HT-29 (cell line): Measurements from ENCODE around the gene CDH23. TPM values are rescaled to one million over a fixed set of nuclear protein-coding genes. Genes with fewer than 3 reads are reported as not detected.

ENCODE experiments used
- DNase-seq: peaks from one replicate; pipeline ENCODE4 v3.0.0-alpha.2; 2015; ENCODE audit warnings: low spot score
- total RNA-seq: library from RNA; depleted of rRNA; stranded (reverse); fragments of >200 nt; shearing (Covaris generic); gene quantifications from 2 replicates; pipeline ENCODE4 v1.2.3, GENCODE V29; 2014

The CDH23 gene
- total RNA-seq, 1 experiment from 2014 or later, result 0.05 TPM

DNA sequence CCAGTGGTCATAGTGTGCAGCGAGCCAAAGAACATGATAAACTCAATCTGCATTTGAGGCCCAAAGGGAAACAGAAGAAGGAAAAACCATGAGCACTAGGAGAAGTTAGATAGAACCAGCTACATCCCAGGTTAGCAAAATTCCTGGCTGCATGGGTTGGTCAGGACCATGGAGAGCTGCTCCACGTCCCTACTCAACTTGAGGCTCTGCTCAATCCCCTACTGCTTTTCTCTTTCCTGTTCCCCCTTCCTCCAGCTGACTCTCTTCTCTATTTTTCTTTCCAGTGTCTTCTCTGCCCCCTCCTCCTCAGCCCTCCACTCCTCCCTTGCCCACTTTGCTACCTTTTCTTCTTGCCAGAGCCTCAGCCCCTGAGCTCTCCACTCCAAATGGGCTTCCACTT, 398.5 kb downstream of the CDH23 start:
- peak; percentile 48 for DNase-seq

DNA sequence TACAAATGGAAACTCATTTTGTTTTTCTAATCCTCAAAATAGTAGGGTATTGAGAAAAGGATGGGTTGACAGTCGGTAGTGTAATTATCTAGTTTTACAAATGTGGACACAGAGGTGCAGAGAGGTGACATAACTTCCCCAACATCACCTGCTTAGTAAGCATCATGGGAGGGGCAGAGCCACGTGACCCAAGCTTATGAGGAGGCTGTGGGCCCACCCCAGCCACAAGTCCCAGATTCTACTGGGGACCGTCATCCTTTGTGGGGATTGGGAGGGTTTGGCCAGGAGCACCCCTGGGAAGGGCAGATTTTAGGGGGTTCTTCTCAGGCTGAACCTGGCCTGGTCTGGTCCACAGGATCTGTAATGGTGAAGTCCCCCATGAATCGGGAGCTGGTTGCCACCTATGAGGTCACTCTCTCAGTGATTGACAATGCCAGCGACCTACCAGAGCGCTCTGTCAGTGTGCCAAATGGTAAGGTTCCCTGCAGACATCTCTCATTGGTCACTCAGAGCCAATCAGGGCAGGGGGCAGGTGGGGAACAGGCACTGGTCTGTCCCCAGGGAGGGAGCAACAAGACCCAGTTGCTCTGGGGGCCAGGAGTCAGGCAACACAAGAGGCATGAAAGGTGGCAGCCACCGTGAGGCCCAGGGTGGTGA, 400.2 kb downstream of the CDH23 start:
- no peak for DNase-seq

DNA sequence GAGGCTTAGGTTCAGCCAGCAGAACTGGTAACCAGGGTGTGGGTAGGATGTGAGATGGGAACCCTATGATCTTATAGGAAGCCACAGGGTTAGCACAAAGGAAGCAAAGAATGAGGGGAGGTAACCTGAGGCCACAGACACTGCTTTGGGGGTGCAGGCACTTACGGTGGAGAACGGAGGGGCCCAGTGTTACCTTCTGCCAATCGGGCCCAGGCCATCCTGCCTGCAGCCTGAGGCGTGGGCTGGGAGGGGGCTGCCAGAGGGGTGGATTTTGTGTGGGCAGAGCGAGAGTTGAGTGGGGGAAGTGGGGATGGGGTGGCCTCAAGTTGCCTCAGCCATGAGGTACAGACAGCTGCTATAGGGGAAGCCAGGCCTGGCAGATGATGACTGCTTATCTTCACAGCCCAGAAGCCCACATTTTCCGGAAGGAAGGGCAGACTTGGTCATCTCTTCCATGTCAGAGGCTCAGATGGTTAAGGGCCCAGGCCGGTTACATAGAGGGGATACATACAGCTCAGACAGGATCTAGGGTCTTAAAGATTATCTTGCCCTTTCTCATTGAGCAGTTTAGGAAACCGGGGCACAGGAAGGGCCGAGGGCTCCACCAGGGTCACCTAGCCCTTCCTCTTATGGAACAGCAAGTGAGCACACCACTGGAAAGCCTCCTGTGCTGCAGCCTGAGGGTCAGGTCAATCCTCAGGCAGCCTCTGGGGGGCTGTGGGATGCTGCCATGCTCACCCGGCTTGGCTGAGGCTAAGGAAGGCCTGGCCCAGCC, 401.0 kb downstream of the CDH23 start:
- no peak for DNase-seq

DNA sequence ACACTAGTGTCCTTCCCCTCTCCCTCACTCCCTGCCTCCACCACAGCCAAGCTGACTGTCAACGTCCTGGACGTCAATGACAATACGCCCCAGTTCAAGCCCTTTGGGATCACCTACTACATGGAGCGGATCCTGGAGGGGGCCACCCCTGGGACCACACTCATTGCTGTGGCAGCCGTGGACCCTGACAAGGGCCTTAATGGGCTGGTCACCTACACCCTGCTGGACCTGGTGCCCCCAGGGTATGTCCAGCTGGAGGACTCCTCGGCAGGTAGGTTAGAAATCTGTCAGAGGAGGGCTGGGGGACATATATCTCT, 401.5 kb downstream of the CDH23 start:
- no peak for DNase-seq

DNA sequence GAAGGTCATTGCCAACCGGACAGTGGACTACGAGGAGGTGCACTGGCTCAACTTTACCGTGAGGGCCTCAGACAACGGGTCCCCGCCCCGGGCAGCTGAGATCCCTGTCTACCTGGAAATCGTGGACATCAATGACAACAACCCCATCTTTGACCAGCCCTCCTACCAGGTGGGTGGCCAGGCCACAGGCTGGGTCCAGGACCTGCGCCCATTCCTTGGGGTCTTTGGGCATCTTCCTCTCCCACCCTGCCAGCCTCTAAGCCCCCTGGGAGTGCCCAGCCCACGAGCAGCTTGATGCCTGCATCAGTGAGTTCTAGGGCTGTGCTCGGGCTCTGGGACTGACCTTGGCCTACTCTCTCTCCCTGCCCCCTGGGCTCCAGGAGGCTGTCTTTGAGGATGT, 402.4 kb downstream of the CDH23 start:
- no peak for DNase-seq

DNA sequence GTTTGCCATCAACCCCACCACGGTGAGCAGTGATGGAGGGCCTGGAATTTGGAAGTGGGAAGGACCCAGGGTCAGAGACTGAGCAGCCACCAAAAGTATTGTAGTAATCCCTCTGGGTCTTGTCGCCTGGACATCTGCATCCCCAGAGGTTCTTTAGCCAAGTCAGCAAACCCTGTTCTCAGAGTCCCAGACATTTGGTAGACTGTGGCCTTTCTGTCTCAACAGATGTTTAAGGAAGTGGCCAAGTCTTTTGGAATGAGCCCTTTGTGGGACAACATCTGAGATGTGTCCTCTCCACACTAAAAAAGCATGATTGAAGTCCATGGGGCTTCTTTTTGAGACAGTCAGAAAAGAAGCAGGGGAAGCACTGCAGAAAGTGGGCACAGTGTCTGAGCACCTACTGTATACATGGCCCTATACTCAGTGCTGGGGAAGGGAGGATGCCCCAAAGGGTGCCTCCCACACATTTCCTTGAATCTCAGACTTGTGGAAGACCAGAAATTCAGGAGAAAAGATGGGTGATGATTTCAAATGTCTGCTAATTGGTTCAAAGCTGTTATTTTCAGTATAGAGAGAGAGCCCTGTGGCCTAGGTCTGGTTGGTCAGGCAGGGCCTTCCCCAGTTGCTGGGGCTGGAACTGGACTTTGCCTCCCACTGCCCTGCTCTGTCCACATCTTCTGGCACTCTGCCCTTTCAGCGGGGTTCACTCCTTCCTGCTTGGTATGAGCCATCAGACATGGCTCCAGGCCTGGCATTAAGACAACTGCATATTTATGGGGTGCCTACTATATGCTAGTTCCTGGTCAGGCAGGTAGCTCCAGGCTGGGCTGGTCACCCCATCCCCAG, 403.1 kb downstream of the CDH23 start:
- peak; percentile 46 for DNase-seq

DNA sequence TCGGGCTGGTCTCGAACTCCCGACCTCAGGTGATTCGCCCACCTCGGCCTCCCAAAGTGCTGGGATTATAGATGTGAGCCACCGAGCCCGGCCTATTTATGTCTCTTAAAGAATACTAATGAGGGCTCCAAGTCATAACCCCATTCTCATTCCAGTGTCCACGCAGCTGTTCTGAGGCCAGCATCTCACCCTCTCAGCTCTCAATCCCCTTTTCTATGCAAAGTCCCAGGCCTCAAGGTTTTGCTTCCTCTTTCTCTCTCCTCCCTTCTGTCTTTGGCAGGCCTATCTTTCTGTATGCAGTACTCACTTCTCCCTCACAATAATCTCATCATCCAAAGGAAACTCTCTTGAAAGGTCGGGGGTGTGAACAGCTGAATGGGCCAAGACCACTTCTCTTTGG, 404.6 kb downstream of the CDH23 start:
- no peak for DNase-seq

DNA sequence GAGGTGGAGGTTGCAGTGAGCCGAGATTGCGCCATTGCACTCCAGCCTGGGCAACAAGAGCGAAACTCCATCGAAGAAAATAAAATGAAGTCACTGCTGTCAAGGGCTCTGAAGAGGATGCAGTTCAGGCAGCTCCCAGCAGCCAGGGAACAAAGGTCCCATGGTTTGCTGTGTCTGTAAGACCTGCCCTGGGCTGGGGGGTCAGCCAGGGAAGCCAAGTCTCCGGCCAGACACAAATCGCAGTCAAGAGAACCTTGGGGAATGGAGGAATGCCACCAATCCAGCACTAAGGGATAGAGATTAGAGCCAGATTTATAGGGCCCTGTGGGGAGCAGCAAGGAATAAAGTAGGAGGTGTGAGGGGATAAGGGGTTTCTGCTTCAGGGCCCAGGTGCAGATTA, 405.5 kb downstream of the CDH23 start:
- no peak for DNase-seq

DNA sequence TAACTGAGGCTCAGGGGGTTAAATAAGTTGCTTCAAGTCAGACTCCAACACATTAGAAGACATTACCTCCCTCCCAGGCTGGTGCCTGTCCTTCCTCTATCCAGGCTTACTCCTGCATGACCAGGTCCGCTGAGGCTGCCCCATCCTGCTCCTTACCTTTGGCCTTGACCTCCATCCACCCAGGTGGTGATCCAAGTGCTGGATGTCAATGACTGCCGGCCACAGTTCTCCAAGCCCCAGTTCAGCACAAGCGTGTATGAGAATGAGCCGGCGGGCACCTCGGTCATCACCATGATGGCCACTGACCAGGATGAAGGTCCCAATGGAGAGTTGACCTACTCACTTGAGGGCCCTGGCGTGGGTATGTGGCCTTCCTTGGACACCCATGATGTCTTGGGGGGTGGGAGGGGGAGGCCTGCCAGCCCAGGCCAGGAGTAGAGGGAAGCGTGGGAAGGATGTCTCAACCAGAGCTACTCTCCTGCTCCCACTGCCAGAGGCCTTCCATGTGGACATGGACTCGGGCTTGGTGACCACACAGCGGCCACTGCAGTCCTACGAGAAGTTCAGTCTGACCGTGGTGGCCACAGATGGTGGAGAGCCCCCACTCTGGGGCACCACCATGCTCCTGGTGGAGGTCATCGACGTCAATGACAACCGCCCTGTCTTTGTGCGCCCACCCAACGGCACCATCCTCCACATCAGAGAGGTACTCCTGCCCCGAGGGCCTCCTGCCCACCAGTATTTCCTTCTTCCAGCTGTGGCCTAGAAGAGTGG, 406.2 kb downstream of the CDH23 start:
- no peak for DNase-seq

DNA sequence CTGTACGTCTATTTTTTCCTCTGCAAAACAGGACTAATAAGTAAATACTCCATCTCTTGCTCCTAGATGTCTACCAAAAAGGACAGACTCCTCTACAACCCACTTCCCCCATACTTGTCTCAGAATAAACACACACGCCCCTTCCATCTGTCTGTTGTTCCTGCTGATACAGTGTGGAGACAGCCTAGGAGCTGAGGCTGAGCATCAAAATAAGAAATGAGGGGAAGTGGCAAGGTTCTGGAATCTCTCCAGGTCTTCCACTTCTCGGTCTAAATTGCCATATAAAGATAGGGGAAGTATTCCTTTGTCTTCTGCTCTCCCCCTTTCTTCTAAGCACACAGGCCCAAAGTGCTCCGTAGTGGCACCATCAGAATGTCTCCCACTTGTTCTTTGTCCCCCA, 407.4 kb downstream of the CDH23 start:
- no peak for DNase-seq

DNA sequence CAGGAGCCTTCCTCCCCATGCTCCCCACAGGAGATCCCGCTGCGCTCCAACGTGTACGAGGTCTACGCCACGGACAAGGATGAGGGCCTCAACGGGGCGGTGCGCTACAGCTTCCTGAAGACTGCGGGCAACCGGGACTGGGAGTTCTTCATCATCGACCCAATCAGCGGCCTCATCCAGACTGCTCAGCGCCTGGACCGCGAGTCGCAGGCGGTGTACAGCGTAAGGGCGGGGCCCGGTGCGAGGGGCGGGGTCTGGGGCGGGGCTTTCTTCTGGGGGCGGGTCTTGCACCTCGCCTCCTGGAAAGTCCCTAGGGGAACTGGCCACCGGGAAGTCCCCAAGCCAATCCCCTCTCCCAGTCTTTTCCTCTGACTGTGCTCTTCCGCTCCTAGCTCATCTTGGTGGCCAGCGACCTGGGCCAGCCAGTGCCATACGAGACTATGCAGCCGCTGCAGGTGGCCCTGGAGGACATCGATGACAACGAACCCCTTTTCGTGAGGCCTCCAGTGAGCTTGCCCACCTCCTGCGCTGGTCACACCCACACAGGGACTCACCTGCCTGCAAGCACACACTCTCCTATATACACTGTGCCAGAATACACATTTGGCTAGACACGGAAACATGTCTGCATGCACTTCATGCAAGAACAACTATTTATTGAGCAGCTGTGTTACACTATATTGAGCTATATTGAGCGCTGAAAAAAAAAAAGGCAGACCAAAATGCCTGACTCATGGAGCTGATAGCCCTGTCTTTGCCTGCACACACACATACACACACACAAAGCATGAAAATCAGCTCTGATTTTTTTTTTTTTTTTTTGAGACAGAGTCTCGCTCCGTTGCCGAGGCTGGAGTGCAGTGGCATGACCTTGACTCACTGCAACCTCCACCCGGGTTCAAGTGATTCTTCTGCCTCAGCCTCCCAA, 409.3 kb downstream of the CDH23 start:
- no peak for DNase-seq

DNA sequence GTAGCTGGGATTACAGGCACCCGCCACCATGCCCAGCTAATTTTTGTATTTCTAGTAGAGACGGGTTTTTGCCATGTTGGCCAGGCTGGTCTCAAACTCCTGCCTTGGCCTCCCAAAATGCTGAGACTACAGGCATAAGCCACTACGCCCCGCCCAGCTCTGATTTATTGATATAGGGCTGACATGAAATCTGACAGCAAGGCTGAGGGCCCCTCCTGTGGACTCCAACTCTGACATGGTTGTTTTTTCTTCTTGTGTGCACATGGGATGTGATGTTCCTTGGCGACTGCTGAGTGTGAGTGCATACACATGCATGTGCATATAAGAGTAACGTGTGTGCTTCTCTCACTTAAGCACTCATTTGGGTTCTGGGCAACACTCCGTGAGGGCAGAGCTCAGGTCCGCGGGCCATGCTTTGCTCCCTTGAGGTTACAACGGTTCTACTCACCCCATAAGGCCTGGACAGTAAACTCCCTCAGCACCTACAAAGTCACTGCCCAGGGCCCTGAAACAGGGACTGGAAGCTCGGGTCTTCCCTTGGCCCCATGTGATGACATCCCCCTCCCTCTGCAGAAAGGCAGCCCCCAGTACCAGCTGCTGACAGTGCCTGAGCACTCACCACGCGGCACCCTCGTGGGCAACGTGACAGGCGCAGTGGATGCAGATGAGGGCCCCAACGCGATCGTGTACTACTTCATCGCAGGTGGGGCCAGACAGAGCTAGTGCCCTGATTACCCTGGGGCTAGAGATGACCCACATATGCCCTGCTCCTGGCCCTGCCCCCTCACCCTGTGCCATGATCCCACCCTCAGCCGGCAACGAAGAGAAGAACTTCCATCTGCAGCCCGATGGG, 410.2 kb downstream of the CDH23 start:
- no peak for DNase-seq

DNA sequence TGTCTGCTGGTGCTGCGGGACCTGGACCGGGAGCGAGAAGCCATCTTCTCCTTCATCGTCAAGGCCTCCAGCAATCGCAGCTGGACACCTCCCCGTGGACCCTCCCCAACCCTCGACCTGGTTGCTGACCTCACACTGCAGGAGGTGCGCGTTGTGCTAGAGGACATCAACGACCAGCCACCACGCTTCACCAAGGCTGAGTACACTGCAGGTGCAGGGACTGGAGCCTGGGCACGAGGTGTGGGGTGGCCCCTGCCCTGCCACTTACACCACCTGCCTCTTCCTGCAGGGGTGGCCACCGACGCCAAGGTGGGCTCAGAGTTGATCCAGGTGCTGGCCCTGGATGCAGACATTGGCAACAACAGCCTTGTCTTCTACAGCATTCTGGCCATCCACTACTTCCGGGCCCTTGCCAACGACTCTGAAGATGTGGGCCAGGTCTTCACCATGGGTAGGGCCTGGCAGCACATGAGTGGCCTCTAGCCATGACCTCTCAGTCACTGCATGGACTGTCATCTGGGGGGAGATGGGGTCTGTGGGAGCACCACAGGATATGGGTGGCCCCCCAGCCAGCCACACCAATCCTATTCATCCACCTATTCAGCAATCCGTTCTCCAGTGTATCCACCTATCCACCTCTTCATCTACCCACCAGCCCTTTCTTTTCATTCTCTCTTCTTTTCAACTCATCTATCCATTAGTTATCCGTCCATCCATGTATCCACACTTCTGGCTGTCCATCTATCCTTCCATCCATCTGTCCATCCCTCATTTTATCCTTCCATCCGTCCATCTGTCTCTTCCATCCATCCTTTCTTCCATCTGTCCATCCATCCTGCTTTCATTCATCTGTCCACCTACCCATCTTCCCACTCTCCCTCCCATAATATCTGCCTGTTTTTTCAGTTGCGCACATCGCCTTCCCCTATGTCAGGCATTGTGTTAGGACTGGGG, 411.1 kb downstream of the CDH23 start:
- DNase-seq, result no peak

DNA sequence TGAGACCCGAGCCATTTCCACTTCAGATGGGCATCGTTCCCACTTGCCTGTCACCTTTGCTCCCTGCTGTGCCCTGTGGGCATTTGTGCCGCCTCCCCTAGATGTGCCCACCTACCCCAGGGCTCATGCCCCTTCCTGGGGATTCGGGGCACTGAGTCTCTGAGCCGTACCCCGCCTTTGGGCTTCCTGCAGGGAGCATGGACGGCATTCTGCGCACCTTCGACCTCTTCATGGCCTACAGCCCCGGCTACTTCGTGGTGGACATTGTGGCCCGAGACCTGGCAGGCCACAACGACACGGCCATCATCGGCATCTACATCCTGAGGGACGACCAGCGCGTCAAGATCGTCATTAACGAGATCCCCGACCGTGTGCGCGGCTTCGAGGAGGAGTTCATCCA, 412.9 kb downstream of the CDH23 start:
- no peak for DNase-seq

DNA sequence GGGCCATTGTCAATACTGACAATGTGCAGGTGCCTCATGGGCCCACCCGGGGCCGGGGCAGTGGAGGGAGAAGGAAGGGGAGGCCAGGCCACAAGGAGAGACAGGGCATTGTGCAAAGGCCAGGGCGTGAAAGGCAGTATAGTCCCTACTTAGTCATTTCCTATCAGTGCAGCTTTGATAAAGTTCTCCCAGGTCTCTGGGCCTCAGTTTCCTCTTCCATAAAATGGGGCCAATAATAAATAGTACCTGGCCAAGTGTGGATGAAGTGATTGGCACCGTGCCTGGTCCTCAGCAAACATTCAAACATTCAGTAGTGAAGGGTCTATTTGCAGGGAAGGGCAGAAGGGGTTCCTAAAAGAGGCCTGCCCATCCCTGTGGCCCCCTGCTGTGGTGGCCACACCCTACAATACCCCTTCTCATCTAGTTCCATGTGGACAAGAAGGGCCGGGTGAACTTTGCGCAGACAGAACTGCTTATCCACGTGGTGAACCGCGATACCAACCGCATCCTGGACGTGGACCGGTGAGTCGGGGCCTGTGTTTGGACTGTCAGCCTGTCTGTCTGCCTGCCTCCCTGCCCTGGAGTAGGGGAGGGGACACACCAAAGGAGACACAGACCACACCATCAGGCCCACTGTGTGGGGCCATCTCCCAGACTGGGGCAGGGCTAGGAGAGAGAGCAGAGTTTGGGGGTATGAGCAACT, 413.5 kb downstream of the CDH23 start:
- no peak for DNase-seq

DNA sequence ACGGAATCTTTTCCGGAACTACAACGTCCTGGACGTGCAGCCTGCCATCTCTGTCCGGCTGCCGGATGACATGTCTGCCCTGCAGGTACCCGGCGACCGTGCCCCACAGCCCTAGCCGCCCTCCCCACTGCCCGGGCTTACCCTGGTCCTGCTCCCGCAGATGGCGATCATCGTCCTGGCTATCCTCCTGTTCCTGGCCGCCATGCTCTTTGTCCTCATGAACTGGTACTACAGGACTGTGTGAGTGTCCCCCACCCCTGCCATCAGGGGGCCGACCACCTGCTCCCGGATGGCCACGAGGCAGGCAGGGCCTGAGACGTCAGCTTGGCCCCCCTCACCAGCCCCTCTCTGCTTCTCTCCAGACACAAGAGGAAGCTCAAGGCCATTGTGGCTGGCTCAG, 414.6 kb downstream of the CDH23 start:
- DNase-seq, result no peak

DNA sequence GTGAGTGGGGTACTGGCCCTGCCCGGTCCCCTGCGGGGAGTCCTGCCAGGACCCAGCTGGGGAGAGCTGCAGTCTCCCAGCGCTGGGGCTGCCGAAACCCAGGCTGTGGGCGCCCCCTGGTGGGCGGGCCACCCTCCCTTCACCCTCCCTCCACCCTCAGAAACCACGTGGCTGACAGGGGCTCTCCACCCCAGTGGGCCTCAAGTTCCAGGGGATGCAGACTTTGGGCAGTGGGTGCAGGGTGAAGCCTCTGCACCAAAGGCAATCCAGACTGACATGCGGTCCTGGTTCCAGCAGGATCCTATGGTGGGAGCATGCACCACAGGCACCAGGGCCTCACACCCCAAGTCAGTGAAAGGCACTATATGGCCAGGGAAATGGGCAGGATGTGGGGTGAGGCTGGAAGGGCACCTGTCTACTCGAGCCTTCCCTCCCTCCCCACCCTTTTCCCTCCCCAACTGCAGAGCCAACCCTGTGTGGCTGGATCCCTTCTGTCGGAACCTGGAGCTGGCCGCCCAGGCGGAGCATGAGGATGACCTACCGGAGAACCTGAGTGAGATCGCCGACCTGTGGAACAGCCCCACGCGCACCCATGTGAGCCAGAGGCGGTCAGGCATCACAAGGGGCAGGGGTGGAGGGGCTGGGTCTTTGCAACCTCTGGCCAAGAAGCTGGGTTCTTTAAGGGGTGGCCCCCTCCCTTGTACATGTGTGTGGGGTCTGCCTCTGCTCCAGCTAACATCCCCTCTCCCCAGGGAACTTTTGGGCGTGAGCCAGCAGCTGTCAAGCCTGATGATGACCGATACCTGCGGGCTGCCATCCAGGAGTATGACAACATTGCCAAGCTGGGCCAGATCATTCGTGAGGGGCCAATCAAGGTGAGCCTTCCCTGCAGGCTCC, 415.5 kb downstream of the CDH23 start:
- DNase-seq, result peak; percentile 71
